ENCODE results near the gene BDH2.

The BDH2 gene

DNA sequence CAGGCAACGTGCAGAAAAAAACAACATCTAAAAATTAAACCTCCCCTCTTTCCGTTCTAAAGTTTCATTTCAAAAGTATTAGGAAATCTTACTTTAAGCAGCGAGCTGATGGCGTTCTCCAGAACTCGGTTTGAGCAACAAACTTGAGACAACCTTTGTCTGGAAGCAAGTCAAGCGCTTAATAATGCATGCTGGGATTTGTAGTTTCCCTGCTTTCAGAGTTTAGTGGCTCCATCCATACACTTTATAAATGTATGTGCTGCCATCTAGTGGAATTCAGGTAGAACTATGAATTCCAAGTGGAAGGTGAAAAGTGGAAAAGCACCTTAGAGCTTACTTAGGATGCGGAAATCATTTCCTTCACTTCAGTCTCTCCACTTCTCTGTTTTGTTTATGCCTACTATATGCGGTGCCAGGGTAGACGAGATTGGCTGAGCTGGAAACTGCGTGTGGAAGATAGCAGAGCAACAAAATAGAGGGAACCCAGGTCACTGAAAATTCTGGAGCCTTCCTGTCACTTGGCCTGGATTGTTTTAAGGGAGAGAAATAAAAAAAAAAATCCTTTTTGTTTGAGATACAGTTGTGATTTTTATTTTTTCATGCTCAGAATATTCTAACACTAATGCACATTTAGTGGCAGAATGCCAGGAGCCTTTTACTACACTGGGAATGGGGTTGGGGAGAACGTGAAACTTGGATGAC, at the start of gene BDH2:
TSS of gene BDH2 (minus strand) at position 144 of the 702 bp plus-strand sequence. CDS start 3,580 bp downstream, outside the sequence.
- DNase-seq = peak; percentile 19 to 88

DNA sequence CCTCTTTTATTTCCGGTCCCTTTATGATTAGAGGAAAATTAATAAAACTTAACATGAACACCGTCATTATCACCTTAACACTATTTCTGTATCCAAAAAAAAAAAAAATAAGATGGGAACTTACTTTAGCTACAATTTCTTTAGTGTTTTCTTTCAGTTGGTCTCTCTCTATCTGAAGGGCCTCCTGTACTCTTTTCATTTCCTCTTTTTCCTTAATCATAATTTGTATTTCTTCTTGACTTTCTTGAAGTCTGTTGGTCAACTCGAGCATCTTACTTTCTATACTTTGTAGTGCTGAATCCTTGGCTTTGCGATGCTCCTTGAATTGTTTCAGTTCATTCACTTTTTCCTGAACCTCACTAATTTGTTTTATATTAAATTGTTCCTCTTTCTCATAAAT, 45.3 kb upstream of the BDH2 start:
- no peak for DNase-seq

DNA sequence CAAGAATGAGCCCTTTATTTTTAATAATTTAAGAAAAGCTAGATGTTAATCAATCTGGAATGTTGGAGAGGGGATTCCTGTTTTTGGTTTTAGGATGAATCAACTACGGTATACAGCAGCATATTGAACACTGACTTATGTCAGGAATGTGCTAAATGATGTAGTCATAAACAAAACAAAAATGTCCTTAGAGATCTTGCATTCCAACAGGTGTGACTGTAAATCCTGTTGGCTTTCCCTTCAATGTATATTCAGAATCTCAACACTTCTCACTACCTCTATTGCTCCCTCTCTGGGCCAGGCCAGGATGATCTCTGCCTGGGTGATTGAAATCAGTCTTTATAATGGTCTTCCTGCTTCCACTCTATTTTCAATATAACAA, 37.8 kb upstream of the BDH2 start:
- no peak for DNase-seq

DNA sequence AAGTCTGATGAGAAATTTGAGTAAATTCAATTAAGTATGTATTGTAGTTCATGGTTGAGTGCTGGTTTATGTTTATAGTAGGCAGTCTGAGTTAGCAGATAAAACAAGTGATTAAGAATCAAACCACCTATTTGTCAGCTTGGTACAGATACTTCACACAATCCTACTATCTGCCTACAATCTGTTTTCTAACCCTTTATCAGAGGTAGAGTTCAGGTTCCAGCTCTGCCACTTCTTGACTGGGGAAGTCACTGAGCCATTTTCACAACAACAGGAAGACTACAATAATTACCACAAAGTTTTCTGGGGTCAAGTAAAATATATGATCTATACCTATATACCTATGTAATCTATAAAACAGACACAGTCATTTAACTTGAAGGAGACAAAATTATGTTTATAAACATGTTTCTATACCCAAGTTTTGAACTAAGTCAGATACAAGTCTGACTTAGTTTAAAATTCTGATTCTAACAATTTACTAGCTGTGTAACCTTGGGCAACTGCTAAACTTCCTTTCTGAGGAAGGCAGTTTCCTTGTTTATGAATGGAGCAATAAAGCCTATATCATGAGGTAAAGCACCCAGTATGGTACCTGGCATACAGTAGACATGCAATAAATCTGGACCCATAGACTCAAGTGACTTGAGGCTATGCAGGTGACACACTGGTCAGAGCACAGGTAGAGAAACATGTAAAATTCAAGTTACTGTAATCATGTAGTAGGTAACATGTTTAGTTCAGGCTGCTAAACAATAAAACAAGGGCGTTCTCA, 37.2 kb upstream of the BDH2 start:
- no peak for DNase-seq

DNA sequence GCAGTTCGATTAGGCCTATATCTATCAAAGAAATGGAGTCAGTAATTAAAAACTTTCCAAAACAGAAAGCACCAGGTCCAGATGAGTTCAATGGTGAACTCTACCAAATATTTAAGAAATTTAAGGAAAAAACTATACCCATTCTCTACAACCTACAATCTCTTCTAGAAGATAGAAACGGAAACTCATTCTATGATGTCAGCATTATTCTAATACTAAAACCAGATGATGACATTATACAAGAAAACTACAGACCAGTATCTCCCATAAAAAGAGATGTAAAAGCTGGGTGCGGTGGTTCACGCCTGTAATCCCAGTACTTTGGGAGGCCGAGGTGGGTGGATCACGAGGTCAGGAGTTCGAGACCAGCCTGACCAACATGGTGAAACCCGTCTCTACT, 29.5 kb upstream of the BDH2 start:
- DNase-seq = no peak

DNA sequence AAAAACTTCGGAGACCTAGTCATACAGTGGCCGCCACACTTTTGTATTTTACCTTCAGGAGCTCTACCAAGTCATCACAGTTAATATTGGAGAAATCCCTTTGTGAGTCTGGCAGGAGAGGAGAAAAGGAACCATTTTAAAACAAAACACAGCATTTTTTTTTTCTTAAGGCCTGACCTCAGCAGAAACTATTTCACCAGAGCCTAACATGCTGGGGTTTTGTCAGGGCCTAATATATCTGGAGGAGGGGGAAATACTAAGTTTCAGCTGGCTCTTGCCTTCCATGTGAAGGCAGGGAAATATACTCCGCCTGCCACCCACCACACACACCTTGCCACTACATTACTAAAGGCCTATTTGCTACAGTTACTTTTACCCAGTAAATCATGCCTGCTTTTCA, 26.5 kb upstream of the BDH2 start:
- DNase-seq = no peak

DNA sequence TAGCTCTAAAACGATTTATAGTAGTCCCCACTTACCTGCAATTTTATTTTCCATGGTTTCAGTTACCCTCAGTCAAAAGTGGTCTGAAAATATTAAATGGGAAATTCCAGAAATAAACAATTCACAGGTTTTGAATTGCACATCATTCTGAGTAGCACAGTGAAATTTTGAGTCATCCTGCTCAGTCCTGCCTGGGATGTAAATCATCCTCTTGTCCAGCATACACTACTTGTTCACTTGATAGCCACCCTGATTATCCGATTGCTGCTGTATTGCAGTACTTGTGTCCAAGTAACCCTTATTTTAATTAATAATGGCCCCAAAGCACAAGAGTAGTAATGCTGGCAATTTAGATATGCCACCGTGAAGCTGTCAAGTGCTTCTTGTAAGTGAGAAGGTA, 23.5 kb upstream of the BDH2 start:
- no peak for DNase-seq

DNA sequence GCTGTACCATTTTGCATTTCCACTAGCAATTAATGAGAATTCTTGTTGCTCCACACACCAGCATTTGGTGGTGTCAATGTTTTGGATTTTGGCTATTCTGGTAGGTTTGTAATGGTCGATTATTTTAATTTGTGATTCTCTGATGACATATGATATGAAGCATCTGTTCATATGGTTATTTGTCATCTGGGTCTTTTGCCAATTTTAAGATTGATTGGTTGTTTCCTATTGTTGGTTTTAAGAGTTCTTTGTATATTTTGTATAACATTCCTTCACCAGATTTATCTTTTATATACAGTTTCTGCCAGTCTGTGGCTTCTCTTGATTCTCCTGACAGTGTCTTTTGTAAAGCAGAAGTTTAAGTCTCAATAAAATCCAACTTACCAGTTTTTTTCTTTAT, 18.5 kb upstream of the BDH2 start:
- DNase-seq = no peak

DNA sequence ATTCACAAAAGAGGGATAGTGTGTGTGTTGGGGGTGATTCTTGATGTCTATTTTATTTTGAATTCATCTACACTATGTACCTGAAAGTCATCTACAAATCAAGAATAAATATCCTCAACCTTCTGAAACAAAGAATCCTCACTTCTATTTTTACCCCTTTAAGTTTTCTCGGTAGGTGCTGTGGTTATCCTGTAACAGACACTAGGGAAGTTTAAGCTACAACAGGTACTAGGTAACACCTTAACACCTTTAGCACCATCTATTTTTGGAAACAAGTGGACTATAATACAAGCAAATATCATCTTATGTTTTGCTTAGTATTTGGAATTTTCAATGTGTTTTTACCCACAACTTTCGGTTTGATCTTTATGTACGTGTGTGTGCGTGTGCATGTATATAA, 12.0 kb upstream of the BDH2 start:
- no peak for DNase-seq

DNA sequence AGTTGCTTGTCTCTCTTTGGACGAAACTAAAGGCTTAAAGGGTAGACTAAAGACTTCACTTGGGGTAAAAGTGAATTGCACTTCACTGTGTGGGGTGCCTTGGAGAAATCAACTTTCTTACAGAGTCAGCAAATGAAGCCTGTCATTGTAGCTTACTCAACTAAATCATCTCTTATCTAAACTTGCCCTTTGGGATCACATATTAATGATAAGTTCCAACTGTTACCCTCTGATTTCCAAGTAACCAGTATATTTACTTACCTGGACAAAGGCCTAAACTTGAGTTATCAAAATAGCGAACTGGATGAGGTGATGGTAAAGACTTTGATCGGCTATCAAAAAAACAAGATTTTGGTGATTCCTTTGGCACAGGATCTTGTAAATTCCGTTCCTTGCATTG, 8.9 kb upstream of the BDH2 start:
- no peak for DNase-seq

DNA sequence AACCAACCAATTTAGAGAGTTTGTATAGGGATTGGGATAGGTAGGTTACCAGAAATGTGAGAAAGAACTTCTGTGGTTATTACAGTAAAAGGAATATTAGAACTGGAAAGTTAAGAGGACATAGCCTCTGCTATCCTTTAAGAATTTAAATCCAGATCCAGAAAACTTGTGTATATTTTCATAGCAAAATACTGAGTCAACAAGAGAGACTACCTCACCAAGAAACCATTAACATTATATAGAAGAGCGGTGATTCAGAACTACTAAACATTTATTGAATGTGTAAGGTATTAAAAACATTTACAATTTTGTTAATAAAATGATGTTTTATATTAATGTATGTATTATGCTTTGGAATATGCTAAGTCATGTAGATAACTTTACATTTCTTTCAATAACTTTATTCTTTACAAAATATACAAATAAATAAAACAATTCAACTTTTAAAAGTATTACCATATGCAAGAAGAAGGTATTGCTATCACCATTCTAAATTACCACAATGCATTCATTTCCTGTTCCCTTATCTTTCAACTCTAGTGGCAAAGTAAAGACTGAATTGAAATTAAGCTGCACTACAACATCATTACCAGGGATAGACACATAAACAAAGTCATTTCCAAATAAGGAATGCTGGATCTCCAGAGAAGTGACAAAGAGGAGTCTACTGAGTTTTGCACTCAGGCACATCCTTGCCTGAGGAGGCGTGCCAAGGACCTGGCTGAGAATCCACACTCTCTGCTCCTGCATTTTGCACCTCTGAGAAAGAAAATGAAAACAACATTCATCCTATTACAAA, 6.1 kb upstream of the BDH2 start:
- DNase-seq = no peak

DNA sequence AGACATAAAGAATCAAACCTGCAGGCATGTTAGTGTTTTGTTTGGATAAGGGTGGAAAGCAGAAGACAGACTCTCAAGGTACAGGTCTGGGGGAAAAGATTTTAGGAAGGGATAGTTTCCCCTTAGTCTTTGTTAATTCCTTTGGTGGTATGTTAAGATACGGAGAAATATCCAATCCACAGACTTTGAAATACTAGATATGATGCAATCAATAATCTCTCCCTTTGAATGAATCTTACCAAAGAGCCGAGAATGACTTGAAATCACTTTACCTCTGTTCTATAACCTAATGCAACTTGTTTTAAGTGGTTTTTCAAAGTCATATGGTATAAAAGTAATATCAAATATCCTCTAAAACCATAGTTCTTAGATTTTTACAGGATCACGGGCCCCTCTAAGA, 5.3 kb upstream of the BDH2 start:
- no peak for DNase-seq

DNA sequence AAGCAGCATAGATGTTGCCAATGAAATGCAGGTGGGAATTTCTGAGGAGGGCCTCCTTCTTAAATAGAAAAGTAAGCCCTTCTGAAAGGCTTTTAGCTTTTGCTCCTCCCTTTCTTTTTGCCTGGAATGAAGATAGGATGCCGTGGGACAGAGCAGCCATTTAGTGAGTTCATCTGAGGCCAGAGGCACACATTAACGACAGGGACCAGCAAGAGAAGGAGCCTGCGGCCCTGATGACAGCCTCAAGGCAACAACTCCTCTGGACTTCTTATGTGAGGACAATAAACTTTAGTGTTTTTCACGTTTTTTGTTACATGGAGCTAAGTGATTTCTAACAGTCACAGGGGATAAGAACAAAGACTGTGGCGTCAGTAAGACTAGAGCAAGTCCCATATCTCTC, 1.1 kb upstream of the BDH2 start:
- DNase-seq = no peak

DNA sequence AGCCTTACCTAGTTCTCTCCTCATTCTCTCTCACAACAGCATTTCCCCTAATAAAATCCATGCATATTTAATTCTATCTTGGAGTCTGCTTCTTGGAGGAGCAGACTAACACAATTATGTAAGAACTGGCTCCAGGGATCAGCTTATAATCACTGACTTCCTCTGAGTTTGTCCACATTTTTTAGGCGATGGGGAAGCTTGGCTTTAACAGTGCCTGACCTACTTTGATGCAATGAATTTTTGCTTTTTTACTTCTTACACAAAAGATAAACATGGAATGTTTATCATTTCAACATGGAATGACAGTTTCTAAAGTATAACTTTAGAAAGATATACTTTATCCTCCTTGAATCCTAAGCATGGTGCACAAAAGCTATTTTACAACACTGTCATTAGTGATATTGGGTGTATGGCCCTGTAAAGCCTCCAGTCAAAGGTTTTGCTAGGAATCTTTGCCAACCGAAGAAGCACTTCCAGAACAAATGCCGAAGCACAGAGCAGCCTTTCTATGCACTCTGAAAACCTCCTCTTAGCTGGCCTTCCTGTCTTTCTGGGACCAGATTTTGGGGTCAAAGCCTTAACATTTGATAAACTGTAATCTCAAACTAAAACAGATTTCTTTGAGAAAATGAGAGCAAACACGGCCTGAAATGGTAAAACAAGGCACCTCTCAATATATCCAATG, 736 bp downstream of the BDH2 start:
- no peak for DNase-seq

DNA sequence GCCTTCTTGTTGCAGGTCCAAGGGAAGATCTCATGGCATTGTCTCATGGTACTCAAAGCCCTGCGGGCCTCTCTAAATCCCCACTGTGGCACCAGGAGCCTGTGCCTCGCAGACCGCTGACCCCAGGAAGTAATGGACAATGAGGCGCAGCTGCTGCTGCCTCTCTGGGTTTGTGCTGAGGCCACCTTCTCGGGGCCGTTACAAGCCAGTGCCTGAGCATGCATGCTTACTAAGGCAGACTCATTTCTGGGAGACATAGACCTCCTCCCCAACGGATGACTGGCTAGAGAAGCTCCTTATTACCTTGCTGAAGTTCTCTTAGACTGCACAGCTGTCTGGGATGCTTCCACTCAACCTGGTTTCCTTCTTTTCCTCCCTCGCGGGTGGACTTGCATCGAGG, 1.3 kb downstream of the BDH2 start:
- DNase-seq = no peak

DNA sequence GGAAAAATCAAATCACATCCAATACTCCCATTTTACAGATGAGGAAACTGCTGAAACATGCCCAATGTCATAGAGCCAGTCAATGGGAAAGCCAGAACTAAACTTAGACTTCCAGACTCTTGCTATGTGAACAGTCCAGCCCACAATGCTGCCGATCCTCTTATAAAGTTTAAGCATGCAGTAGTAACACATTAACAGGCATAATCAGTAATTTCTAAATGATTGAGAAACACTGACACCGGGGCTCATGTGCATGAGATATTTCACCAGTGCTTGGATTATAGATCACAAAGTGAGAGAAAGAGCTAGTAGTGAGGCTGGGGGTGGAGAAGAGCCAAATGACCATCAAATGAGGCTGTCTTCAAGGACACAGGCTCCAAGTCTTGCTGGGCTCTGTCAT, 2.5 kb downstream of the BDH2 start:
- no peak for DNase-seq

DNA sequence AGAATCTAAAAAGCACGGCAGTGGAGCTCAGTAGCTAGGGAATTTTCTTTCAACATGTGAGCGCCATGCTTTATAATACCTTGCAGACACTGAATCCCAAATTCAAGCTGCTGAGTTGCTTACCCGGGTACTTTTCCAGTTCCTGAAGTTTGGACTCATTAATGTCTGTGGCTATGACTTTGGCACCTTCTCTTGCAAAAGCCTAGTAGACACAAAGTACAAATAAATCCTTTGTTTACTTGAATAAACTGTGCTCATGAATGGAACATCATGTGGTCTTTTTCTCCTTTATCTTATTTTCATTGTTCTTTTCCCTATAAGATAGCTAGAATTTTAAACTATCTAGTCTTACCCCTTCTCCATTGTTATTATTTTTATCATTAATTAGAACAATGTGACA, 4.6 kb downstream of the BDH2 start:
- no peak for DNase-seq

DNA sequence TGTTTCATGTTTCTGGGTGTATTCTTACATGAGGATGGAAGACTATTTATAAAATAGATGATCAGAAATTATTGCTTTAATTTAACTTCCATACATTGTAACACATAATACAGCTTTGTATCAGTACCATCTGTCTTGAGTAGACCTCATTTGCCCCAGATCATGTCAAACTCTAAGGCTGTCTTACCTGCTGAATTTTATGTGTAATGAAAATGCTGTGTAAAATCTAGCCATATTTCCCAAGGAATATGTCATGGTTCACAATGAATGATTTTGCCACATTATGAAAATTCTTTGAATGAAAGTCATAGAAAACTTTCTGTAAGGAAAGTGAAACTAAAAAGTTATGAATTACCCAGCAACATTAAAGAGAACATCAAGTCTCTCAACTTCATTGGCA, 7.4 kb downstream of the BDH2 start:
- DNase-seq = no peak

DNA sequence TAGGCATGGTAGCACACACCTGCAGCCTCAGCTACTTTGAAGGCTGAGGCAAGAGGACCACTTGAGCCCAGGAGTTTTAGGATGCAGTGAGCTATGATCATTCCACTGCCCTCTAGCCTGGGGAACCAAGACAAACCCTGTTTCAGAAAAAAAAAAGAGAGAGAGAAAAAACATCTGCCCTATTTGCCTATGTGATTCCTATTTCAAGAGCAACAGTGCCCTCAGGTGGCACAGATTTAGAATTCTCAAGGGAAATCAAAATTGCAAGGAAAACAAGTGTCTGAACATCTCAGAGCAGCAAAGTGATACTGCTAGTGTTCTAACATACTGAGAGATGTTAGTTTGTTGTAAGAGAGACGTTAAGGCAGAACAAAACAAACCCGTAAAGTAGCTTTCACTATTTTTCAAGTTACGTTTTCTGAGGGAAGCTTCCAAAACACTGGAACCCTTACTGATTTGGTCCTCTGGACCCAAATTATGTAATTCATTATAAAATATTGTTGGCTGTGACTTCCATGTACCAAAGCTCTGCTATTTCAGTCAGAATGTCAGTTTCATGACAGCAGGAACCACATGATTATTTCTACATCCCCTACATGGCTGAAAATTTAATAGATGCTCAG, 7.9 kb downstream of the BDH2 start:
- peak; percentile 13 to 64 for DNase-seq

DNA sequence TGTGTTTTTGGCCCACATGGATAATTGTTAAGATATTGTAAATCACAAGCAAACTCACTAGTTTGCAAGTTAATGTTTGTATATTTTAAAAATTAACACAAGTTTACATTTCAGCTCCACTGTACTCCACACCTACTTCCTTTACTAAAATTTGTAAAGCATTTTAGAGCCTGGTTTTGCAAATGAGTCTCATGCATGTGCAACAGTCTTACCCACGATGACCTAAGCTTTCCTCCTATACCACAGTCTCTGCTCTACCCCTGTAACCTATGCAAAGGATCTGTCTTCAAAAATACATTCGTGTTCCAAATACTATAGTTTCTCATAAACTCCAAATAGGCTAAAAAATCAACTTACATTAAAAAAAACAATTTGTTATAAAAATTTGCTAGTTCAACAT, 10.2 kb downstream of the BDH2 start:
- DNase-seq = no peak

DNA sequence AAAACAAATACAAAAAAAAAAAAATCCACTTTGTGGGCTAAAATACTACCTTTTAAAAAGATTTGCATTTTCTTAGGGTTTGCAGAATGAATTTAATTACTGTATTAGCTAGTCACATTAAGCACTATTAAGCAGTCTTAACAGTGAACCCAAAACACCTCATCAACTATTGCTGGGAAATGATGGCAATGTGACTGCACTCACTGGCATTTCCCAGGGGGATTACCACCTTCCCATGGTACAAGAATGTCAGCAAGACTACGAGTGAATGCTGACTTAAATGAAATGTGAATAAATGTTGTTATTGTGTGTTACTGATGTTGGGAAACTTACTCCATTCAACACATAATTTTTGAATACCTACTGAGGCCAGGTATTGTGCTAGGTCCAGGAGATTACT, 13.1 kb downstream of the BDH2 start:
- DNase-seq = no peak

DNA sequence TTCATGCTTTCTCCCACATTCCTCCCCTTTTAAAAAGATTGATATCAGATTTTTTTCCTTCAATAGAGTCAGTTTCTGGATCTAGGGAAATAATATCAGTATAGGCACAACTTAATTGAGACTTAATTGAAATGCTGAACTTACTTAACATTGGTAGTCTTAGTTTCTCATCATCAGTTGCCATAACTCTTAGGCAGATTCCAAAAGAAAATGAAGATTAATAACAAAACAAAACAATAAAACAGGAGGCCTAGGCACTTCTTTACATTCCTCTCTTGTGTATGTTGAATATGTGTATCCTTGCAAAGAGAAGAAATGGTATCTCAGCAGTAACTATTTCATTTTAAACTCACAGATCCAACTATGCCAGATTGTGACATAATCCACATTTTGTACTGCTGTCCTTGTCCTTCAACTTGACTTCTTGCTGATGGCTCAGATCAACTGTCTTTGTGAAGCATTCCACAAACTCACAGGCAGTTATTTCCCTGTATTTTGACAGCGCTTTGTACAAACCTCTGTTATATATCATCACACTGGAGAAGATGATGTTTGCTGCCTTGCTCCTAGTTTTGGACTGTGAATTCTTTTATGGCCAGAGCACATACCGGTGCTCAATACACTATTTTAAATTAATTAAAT, 14.0 kb downstream of the BDH2 start:
- no peak for DNase-seq

Measured in NCI-H446 (cell line).